Cardiac muscle cell (in vitro differentiated cells and primary cell): ENCODE measurements around the gene NAV2. TPM values are rescaled to one million over a fixed set of nuclear protein-coding genes. Genes with fewer than 3 reads are reported as not detected.

ENCODE experiments used
- DNase-seq, 2 donors: peaks; one replicate each; pipeline versions ENCODE4 v3.0.0 to v3.0.0-alpha.2; 2010 to 2017; ENCODE audit warnings: low read depth in 1 of 2, low spot score in 1 of 2
- H3K27ac ChIP-seq: fragments of 200-600 bp; sonication (generic); 2 replicates; pipeline ENCODE4 v1.5.1; 2016
- H3K27me3 ChIP-seq: fragments of 200-600 bp; sonication (generic); 2 replicates; pipeline ENCODE4 v1.6.0; 2016; ENCODE audit warnings: control low read depth
- H3K36me3 ChIP-seq: fragments of 200-600 bp; sonication (generic); 2 replicates; pipeline ENCODE4 v1.5.1; 2016; ENCODE audit warnings: control low read depth
- H3K4me1 ChIP-seq: fragments of 200-600 bp; sonication (generic); 2 replicates; pipeline ENCODE4 v1.8.1; 2017; ENCODE audit warnings: low read depth, mild to moderate bottlenecking, mixed run types
- H3K4me3 ChIP-seq: fragments of 200-600 bp; sonication (generic); 2 replicates; pipeline ENCODE4 v1.5.1; 2016; ENCODE audit warnings: mild to moderate bottlenecking
- H3K9me3 ChIP-seq: fragments of 200-600 bp; sonication (generic); 2 replicates; pipeline ENCODE4 v1.5.1; 2017; ENCODE audit warnings: low read depth, mild to moderate bottlenecking, control low read depth
- CTCF ChIP-seq: IDR thresholded peaks from 2 replicates; pipeline ENCODE4 v1.5.1; 2012; ENCODE audit warnings: low read depth, mild to moderate bottlenecking, low read length
- polyA plus RNA-seq: library from polyadenylated mRNA; unstranded; fragments of >200 nt; fragmentation: Nextera tagmentation; extraction: Ambion mirVana; gene quantifications from 2 replicates; pipeline ENCODE4 v1.2.1, GENCODE V29; 2016
- total RNA-seq: library from RNA; depleted of rRNA; stranded (reverse); fragments of >200 nt; gene quantifications from 2 replicates; pipeline ENCODE4 v1.2.3, GENCODE V29; 2016

NAV2 gene
- total and polyA plus RNA-seq, 2 experiments from 2014 or later, result 113 to 164 TPM

GRCh38 chr11:19931771-19932369 lies 219.2 kb downstream of the NAV2 start:
- no peak overlapping the region for H3K27ac ChIP-seq
- no peaks in the 10 kb centered on the region for H3K36me3 ChIP-seq
- H3K9me3 ChIP-seq, result no peaks in the 10 kb centered on the region
- H3K4me1 ChIP-seq, result peaks cover 3% of the 10 kb centered on the region
- TF ChIP-seq CTCF, result no peak
- no peak overlapping the region for H3K4me3 ChIP-seq
- DNase-seq, result no peak
- no peaks in the 10 kb centered on the region for H3K27me3 ChIP-seq

GRCh38 chr11:19933132-19933735 lies 220.6 kb downstream of the NAV2 start:
- Histone ChIP-seq H3K27me3 (no peaks in the 10 kb centered on the region), H3K4me1 (peaks cover 3% of the 10 kb centered on the region), H3K27ac (no peak overlapping the region), H3K36me3 (no peaks in the 10 kb centered on the region), H3K4me3 (no peak overlapping the region), H3K9me3 (no peaks in the 10 kb centered on the region)
- no peak for TF ChIP-seq CTCF
- DNase-seq, result no peak

- Histone ChIP-seq H3K27ac (no peak overlapping the region), H3K27me3 (no peaks in the 10 kb centered on the region), H3K4me1 (peaks cover 3% of the 10 kb centered on the region), H3K9me3 (no peaks in the 10 kb centered on the region), H3K36me3 (no peaks in the 10 kb centered on the region), H3K4me3 (no peak overlapping the region)
- no peak for TF ChIP-seq CTCF
- DNase-seq, result no peak
These were observed 221.3 kb downstream of the NAV2 start for GRCh38 chr11:19933801-19934488.

- Histone ChIP-seq H3K4me1 (peaks cover 3% of the 10 kb centered on the region), H3K36me3 (no peaks in the 10 kb centered on the region), H3K27ac (no peak overlapping the region), H3K4me3 (no peak overlapping the region), H3K9me3 (no peaks in the 10 kb centered on the region), H3K27me3 (no peaks in the 10 kb centered on the region)
- no peak for DNase-seq
- no peak for TF ChIP-seq CTCF
These were observed 222.2 kb downstream of the NAV2 start for GRCh38 chr11:19934828-19935259.

- no peaks in the 10 kb centered on the region for H3K9me3 ChIP-seq
- H3K27ac ChIP-seq, result no peak overlapping the region
- H3K36me3 ChIP-seq, result no peaks in the 10 kb centered on the region
- H3K27me3 ChIP-seq, result no peaks in the 10 kb centered on the region
- H3K4me3 ChIP-seq, result no peak overlapping the region
- no peak for TF ChIP-seq CTCF
- H3K4me1 ChIP-seq, result peaks cover 3% of the 10 kb centered on the region
- DNase-seq, result peak in 1 of 2 donors; percentile 33
These were observed 222.9 kb downstream of the NAV2 start for GRCh38 chr11:19935507-19935906.
